ENCODE measurements around the gene TRIM65. TPM values are rescaled to one million over a fixed set of nuclear protein-coding genes. Genes with fewer than 3 reads are reported as not detected.

The TRIM65 gene
- total and polyA plus RNA-seq, 2 of the 13 experiments (the other 11 are each of a cell fraction or from before 2014, with no cell fraction given) = 10.3 to 22.4 TPM

DNA sequence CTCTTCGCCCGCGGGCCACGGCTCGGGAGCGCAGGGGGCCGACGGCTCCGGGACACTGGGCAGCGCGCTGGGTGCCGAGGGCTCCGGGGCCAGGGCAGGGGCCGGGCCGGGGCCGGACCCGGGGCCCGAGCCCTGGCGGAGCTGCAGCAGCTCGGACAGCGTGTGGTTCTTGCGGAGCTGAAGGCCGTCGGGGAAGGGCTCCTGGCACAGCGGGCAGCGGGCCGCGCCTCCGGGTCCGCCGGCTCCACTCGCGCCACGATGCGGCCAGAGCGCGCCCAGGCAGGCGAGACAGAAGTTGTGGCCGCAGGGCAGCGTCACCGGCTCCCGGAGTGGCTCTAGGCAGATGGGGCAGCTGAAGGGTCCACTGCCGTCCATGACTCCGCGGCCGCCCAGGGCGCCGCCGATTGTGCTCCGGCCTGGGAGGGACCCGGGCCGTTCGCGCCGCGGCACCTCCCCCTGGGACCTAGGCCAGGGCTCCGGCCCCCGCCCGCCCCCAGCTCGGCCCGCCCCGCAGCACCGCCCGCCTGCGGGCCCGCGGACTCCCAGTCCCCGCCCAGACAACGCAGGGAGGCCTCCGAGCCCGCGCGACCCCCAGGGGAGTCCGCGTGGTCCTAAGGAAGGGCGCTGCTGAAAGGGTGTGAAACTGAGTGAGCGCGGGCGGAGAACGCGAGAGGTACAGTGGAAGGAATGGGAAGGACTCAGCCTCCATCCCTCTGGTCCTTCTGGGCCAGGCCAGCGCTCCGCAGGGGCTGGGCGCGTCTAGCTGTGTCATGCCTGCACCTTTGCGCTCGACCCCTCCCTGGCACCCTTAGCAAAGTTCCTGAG, 18.4 kb downstream of the TRIM65 start, which contains the start of gene TRIM47 (continued):
- TF ChIP-seq SYNCRIP (IDR thresholded peaks at IDR 0.05; ENCODE audit: insufficient read depth, low read depth, low read length) (no peak), ZNF747 (CRISPR knock-in tag; IDR thresholded peaks at IDR 0.05; ENCODE audit: borderline replicate concordance) (no peak; the same call in none of the 2 replicates), SOX6 (IDR thresholded peaks at IDR 0.05) (no peak), SOX6 (CRISPR knock-in tag; IDR thresholded peaks at IDR 0.05) (peak; percentile 51; the same call in 1 of the 2 replicates), SOX5 (CRISPR knock-in tag; IDR thresholded peaks at IDR 0.05; ENCODE audit: borderline replicate concordance) (0 out of 2 replicates have a peak, but pooled peaks have one; percentile 7), ZNF615 (CRISPR knock-in tag; IDR thresholded peaks at IDR 0.05; ENCODE audit: borderline replicate concordance) (no peak), PRMT3 (CRISPR knock-in tag; IDR thresholded peaks at IDR 0.05; ENCODE audit: borderline replicate concordance, low read depth) (peak; percentile 71; the same call in 1 of the 2 replicates), HMG20A (CRISPR knock-in tag; IDR thresholded peaks at IDR 0.05; ENCODE audit: borderline replicate concordance) (no peak), MAFF (IDR thresholded peaks at IDR 0.05; ENCODE audit: low read depth, low read length) (no peak; the same call in 1 of the 2 replicates), TBL1XR1 (IDR thresholded peaks at IDR 0.05; ENCODE audit: borderline replicate concordance, low read length, partially characterized antibody) (no peak), ZNF598 (CRISPR knock-in tag; IDR thresholded peaks at IDR 0.05; ENCODE audit: borderline replicate concordance) (no peak), ZNF557 (CRISPR knock-in tag; IDR thresholded peaks at IDR 0.05) (0 out of 2 replicates have a peak, but pooled peaks have one; percentile 54), ZNF513 (CRISPR knock-in tag; conservative IDR thresholded peaks at IDR 0.05) (no peak), SMAD1 (CRISPR knock-in tag; IDR thresholded peaks at IDR 0.05; ENCODE audit: borderline replicate concordance, low read depth) (peak; percentile 27; the same call in 1 of the 2 replicates), ZNF367 (CRISPR knock-in tag; IDR thresholded peaks at IDR 0.05; ENCODE audit: borderline replicate concordance) (peak; percentile 76; the same call in 1 of the 2 replicates), YY1 (IDR thresholded peaks at IDR 0.05; ENCODE audit: insufficient read depth, insufficient replicate concordance, low read depth, low read length) (peak; percentile 65), XRCC5 (optimal IDR thresholded peaks at IDR 0.05; ENCODE audit: low read length) (no peak), HNF4G (IDR thresholded peaks at IDR 0.05; ENCODE audit: borderline replicate concordance, low read depth, low read length) (peak; percentile 21; the same call in 1 of the 2 replicates), HNF4G (CRISPR knock-in tag; IDR thresholded peaks at IDR 0.05; ENCODE audit: borderline replicate concordance, low read depth) (peak; percentile 62; the same call in 1 of the 2 replicates), RFXAP (CRISPR knock-in tag; IDR thresholded peaks at IDR 0.05; ENCODE audit: borderline replicate concordance) (0 out of 2 replicates have a peak, but pooled peaks have one; percentile 20), ZFP37 (CRISPR knock-in tag; IDR thresholded peaks at IDR 0.05; ENCODE audit: borderline replicate concordance) (no peak), NR2C2 (CRISPR knock-in tag; IDR thresholded peaks at IDR 0.05; ENCODE audit: borderline replicate concordance) (peak; percentile 11; the same call in 1 of the 2 replicates), ZFP82 (CRISPR knock-in tag; IDR thresholded peaks at IDR 0.05; ENCODE audit: borderline replicate concordance) (peak; percentile 55; the same call in 1 of the 2 replicates), CC2D1A (CRISPR knock-in tag; IDR thresholded peaks at IDR 0.05) (no peak), RXRB (CRISPR knock-in tag; IDR thresholded peaks at IDR 0.05; ENCODE audit: borderline replicate concordance) (peak; percentile 49), ZNF674 (CRISPR knock-in tag; IDR thresholded peaks at IDR 0.05; ENCODE audit: low read depth) (no peak), TBP (CRISPR knock-in tag; IDR thresholded peaks at IDR 0.05) (no peak), SMAD9 (CRISPR knock-in tag; IDR thresholded peaks at IDR 0.05) (no peak)

Data from HepG2 (cell line).